Gastroesophageal sphincter (tissue), 4 donors: ENCODE data around the gene TM9SF3. TPM values are rescaled to one million over a fixed set of nuclear protein-coding genes. Genes with fewer than 3 reads are reported as not detected.

Source experiments
- ATAC-seq: fragments of 150-250 bp; one replicate; pipeline ENCODE4 v1.9.1; 2016; ENCODE audit warnings: mild to moderate bottlenecking, moderate library complexity
- H3K27ac ChIP-seq, 4 donors: fragments of 200-600 bp; sonication (generic) in 3 of 4; 1 replicate in 3 of 4; 2 replicates in 1 of 4; pipeline ENCODE4 v1.5.1; 2016 to 2019
- H3K27me3 ChIP-seq: fragments of 200-600 bp; sonication (generic); one replicate; pipeline ENCODE4 v1.5.1; 2019
- H3K36me3 ChIP-seq, 2 donors: fragments of 200-600 bp; sonication (generic); one replicate each; pipeline ENCODE4 v1.5.1; 2019; ENCODE audit warnings: control low read depth in 1 of 2
- H3K4me1 ChIP-seq, 3 donors: fragments of 200-600 bp; sonication (generic); 1 replicate in 2 of 3; 2 replicates in 1 of 3; pipeline ENCODE4 v1.5.1; 2016 to 2019; ENCODE audit warnings: control low read depth in 2 of 3
- H3K4me3 ChIP-seq, 2 donors: fragments of 200-600 bp; sonication (generic); one replicate each; pipeline ENCODE4 v1.5.1; 2019; ENCODE audit warnings: mild to moderate bottlenecking in 1 of 2, moderate library complexity in 1 of 2
- H3K9me3 ChIP-seq, 3 donors: fragments of 200-600 bp; sonication (generic); one replicate each; pipeline ENCODE4 v1.5.1; 2017 to 2019; ENCODE audit warnings: control low read depth in 2 of 3
- EP300 ChIP-seq: sonication (generic); formaldehyde crosslinking; IDR thresholded peaks from one replicate; pipeline ENCODE4 v1.6.1; 2017; ENCODE audit warnings: antibody characterized with exemption, mild to moderate bottlenecking
- POLR2A ChIP-seq, 2 donors: fragments of 450-650 bp; IDR thresholded peaks; one replicate each; pipeline ENCODE4 v1.6.1; 2017; ENCODE audit warnings: antibody characterized with exemption in 2 of 2, mild to moderate bottlenecking in 2 of 2, moderate library complexity in 1 of 2
- POLR2AphosphoS5 ChIP-seq: sonication (generic); formaldehyde crosslinking; IDR thresholded peaks from one replicate; pipeline ENCODE4 v1.6.1; 2017; ENCODE audit warnings: antibody characterized with exemption
- WGBS, 2 donors: methylation state at CpG; one replicate each; pipeline ENCODE4 v1.1.5; 2018; ENCODE audit warnings: low coverage in 1 of 2; 5-methylcytosine and 5-hydroxymethylcytosine counted together
- total RNA-seq, 4 donors: library from RNA; depleted of rRNA; stranded (reverse); fragments of >200 nt; gene quantifications; one replicate each; pipeline ENCODE4 v1.1.0, GENCODE V29; 2016
- TF ChIP-seq, protein P1 (sequence below), 4 experiments: fragments of 200-600 bp in 2 of 4; fragments of 450-650 bp in 2 of 4; sonication (generic) in 1 of 4; IDR thresholded peaks; one replicate each; pipeline ENCODE4 v1.5.1; 2017 to 2019; ENCODE audit warnings: antibody characterized with exemption in 4 of 4, mild to moderate bottlenecking in 2 of 4, moderate library complexity in 2 of 4

Gene TM9SF3
- total RNA-seq, 4 donors from 2014 or later: 88.6 to 121 (median 114) TPM

DNA sequence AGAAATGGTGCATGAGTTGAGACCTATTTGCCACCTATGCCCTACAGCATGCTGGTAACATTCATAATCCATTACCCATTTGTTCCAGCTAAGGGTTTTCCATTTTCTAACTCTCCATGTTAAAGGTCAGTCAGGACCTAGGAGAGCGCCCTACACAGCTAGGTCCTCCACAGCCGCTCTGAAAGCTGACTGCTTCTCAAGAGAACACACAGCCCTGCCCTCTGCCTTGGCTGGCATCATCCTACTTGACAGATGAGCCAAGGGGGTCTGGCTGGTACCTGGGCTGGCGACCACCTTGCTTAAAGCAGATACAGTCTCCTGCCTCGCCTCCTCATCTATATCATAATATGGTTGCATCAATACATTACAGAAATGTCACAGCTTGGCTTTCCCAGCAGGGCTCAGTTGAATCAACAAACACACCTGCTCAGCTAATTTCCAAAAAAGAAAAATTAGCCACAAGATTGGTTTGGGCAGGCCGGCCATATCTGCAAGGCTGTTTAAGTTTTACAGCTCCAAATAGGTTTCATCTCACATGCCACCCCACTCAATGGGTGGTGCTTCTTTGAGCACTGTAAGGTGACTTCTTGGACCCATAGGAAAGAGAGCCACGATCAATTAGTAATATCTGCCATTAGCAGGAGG, 90.4 kb downstream of the TM9SF3 start:
- ATAC-seq: no peak
- no peak overlapping the region for H3K4me3 ChIP-seq

DNA sequence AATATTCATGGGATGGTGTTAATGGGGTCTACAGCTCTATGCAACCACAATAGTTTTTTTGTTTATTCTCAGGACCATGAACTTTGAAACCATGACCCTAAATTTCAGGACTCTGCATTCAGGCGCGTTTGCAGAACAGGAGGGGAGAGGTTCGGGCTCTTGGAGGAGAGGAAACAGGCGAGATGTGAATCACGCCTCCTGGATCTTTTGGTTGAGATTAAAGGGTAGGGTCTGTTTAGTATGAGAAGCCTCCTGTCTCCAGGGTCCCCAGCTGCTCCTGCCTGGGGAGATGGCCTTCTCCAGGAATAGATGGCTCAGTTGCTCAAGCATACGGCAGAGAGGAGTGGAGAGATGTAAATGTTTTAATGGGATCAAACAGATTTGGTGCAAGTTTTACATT, 91.3 kb downstream of the TM9SF3 start:
- Histone ChIP-seq H3K4me3 (no peak overlapping the region), H3K9me3 (no peaks in the 10 kb centered on the region), H3K4me1 (no peaks in the 10 kb centered on the region), H3K27ac (no peak overlapping the region), H3K27me3 (peaks cover 12% of the 10 kb centered on the region), H3K36me3 (no peaks in the 10 kb centered on the region)
- TF ChIP-seq, protein P1, sequence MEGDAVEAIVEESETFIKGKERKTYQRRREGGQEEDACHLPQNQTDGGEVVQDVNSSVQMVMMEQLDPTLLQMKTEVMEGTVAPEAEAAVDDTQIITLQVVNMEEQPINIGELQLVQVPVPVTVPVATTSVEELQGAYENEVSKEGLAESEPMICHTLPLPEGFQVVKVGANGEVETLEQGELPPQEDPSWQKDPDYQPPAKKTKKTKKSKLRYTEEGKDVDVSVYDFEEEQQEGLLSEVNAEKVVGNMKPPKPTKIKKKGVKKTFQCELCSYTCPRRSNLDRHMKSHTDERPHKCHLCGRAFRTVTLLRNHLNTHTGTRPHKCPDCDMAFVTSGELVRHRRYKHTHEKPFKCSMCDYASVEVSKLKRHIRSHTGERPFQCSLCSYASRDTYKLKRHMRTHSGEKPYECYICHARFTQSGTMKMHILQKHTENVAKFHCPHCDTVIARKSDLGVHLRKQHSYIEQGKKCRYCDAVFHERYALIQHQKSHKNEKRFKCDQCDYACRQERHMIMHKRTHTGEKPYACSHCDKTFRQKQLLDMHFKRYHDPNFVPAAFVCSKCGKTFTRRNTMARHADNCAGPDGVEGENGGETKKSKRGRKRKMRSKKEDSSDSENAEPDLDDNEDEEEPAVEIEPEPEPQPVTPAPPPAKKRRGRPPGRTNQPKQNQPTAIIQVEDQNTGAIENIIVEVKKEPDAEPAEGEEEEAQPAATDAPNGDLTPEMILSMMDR (IDR thresholded peaks at IDR 0.05): no peak
- TF ChIP-seq POLR2AphosphoS5 (no peak), EP300 (no peak), POLR2A (IDR thresholded peaks at IDR 0.05) (no peak)
- 90 to 91% methylated on average over 6 of the region's 6 CpGs for WGBS, 2 donors
- ATAC-seq: no peak

More for the DNA sequence above, 90.4 kb downstream of the TM9SF3 start:
- Histone ChIP-seq H3K27me3 (peaks cover 12% of the 10 kb centered on the region), H3K9me3 (no peaks in the 10 kb centered on the region), H3K27ac (no peak overlapping the region), H3K36me3 (no peaks in the 10 kb centered on the region), H3K4me1 (no peaks in the 10 kb centered on the region)
- TF ChIP-seq POLR2A (IDR thresholded peaks at IDR 0.05): no peak
- no peak for TF ChIP-seq POLR2AphosphoS5
- TF ChIP-seq EP300: no peak
- 39 to 60% methylated on average over 2 to 5 of the region's 6 CpGs for WGBS, 2 donors

DNA sequence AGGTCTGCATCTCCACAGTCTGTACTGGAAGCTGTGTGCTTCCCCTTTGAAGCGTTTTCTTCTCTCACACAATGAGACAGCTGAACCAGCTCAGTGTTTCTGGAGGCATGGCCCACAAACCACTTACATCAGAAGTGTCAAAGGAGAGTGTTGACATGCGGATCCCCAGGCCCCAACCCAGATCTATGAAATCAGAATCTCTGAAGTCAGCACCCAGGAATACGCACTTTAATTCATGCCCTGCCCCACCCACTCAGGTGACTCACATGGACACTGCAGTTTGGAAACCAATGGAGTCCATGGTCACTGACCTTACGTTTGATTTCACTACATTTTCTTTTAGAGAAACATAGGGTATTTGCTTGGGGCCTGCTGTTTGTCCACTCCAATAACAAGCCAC, 92.1 kb downstream of the TM9SF3 start:
- no peaks in the 10 kb centered on the region for H3K9me3 ChIP-seq
- H3K27me3 ChIP-seq: peaks cover 12% of the 10 kb centered on the region
- ATAC-seq: no peak
- no peaks in the 10 kb centered on the region for H3K36me3 ChIP-seq
- H3K4me3 ChIP-seq: no peak overlapping the region
- WGBS, 2 donors: 53 to 87% methylated on average over 2 to 4 of the region's 4 CpGs
- H3K4me1 ChIP-seq: no peaks in the 10 kb centered on the region
- no peak overlapping the region for H3K27ac ChIP-seq
- TF ChIP-seq EP300 (no peak), POLR2A (IDR thresholded peaks at IDR 0.05) (no peak), POLR2AphosphoS5 (no peak)
- TF ChIP-seq, protein P1 (IDR thresholded peaks at IDR 0.05): no peak

DNA sequence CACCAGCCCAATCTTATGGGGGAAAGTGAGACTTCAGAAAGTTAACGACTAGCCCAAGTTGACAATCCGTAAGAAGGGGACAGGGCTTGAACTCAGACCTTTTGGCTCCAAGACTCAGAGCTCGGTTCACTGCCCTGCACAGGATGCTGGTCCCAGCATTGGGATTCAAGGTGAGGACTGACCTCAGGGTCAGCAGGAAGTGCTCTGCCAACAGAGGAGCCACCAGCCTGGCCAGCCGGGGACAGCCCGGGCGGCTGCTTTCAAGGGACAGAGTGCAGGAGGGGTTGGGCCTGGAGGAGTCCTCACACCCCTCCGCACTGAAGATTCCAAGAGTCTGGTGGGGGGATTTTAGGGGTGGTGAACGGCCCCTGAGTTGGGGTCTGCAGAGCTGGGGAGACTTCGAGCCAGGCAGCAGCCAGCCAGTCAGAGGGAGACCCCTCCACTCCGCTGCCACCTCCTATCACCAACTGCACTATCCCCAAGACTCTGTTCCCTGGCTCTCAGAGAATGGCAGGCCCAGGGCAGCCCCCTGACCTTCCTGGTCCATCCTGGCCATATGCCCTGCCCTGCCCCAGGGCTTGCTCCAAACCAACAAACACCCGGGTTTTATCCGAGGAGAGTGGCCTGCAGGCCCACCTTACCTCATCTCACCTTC, 92.8 kb downstream of the TM9SF3 start:
- Histone ChIP-seq H3K4me3 (no peak overlapping the region), H3K27ac (no peak overlapping the region), H3K36me3 (no peaks in the 10 kb centered on the region), H3K9me3 (no peaks in the 10 kb centered on the region), H3K27me3 (peaks cover 16% of the 10 kb centered on the region), H3K4me1 (no peaks in the 10 kb centered on the region)
- TF ChIP-seq, protein P1 (IDR thresholded peaks at IDR 0.05): no peak
- TF ChIP-seq EP300 (no peak), POLR2AphosphoS5 (no peak), POLR2A (IDR thresholded peaks at IDR 0.05) (no peak)
- ATAC-seq: no peak
- WGBS, 2 donors: 86 to 92% methylated on average over 4 to 7 of the region's 12 CpGs

DNA sequence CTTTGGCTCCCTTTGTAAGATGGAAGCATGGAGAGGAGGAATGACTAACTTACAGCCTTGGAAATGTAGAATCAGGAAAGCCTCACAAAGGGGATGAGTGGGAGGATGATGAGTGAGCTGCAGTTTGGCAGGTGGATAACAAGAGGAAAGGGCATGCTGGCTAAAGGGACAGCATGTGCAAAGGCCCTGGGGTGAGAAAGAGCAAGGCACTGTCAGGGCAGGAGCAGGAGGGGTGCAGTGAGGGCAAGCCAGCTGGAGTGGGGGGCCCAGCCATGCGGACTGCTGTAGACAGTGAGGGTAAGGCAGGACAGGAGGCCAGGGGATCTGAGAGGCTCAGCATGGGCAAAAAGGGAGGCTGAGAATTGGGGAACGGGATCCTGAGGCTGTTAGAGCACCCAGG, 93.6 kb downstream of the TM9SF3 start:
- peaks cover 20% of the 10 kb centered on the region for H3K27me3 ChIP-seq
- no peaks in the 10 kb centered on the region for H3K9me3 ChIP-seq
- no peak overlapping the region for H3K4me3 ChIP-seq
- no peak for ATAC-seq
- 94 to 100% methylated on average over 2 of the region's 2 CpGs for WGBS, 2 donors
- no peaks in the 10 kb centered on the region for H3K4me1 ChIP-seq
- TF ChIP-seq EP300 (no peak), POLR2A (IDR thresholded peaks at IDR 0.05) (no peak), POLR2AphosphoS5 (no peak)
- TF ChIP-seq, protein P1 (IDR thresholded peaks at IDR 0.05): no peak
- H3K27ac ChIP-seq: no peak overlapping the region
- no peaks in the 10 kb centered on the region for H3K36me3 ChIP-seq
